HEK293 (cell line): ENCODE results near the gene IL24.
A peak's percentile ranks its signal among the peaks of the same experiment; 100 is the strongest.

Experiments
- BCL11A ChIP-seq: fragments of 450-650 bp; formaldehyde crosslinking; IDR thresholded peaks from 2 replicates; pipeline ENCODE4 v1.5.1; 2016; ENCODE audit warnings: low read depth, missing biosample characterization, missing genetic modification characterization
- EGR2 ChIP-seq: fragments of 450-650 bp; formaldehyde crosslinking; IDR thresholded peaks from 2 replicates; pipeline ENCODE4 v1.5.1; 2016; ENCODE audit warnings: low read depth, missing biosample characterization, missing genetic modification characterization
- HOXC10 ChIP-seq: sonication (generic); formaldehyde crosslinking; IDR thresholded peaks from 2 replicates; pipeline ENCODE4 v1.8.1; 2023; ENCODE audit warnings: mild to moderate bottlenecking, missing genetic modification reagents
- KLF1 ChIP-seq: fragments of 450-650 bp; formaldehyde crosslinking; IDR thresholded peaks from 2 replicates; pipeline ENCODE4 v1.5.1; 2016; ENCODE audit warnings: missing biosample characterization, missing genetic modification characterization
- SP7 ChIP-seq: fragments of 450-650 bp; formaldehyde crosslinking; IDR thresholded peaks from 2 replicates; pipeline ENCODE4 v1.5.1; 2016; ENCODE audit warnings: missing biosample characterization, missing genetic modification characterization
- WT1 ChIP-seq: fragments of 450-650 bp; formaldehyde crosslinking; IDR thresholded peaks from 2 replicates; pipeline ENCODE4 v1.5.1; 2016; ENCODE audit warnings: missing biosample characterization, missing genetic modification characterization
- ZNF112 ChIP-seq: fragments of 450-650 bp; formaldehyde crosslinking; IDR thresholded peaks from 2 replicates; pipeline ENCODE4 v1.5.0; 2017; ENCODE audit warnings: missing biosample characterization, missing genetic modification characterization
- ZNF202 ChIP-seq: fragments of 450-650 bp; formaldehyde crosslinking; IDR thresholded peaks from 2 replicates; pipeline ENCODE4 v1.5.1; 2016; ENCODE audit warnings: missing biosample characterization, missing genetic modification characterization, borderline replicate concordance
- ZNF239 ChIP-seq: fragments of 450-650 bp; formaldehyde crosslinking; IDR thresholded peaks from 2 replicates; pipeline ENCODE4 v1.5.1; 2016; ENCODE audit warnings: missing biosample characterization, missing genetic modification characterization
- ZNF302 ChIP-seq: fragments of 450-650 bp; formaldehyde crosslinking; IDR thresholded peaks from 2 replicates; pipeline ENCODE4 v1.5.1; 2016; ENCODE audit warnings: missing biosample characterization, missing genetic modification characterization, low read depth
- ZNF394 ChIP-seq: fragments of 450-650 bp; formaldehyde crosslinking; IDR thresholded peaks from 2 replicates; pipeline ENCODE4 v1.5.1; 2016; ENCODE audit warnings: missing biosample characterization, missing genetic modification characterization, mild to moderate bottlenecking, moderate library complexity, borderline replicate concordance
- ZNF549 ChIP-seq: fragments of 450-650 bp; IDR thresholded peaks from 2 replicates; pipeline ENCODE4 v1.5.1; 2018; ENCODE audit warnings: missing biosample characterization, missing genetic modification characterization, mild to moderate bottlenecking, inconsistent platforms, moderate library complexity
- ZNF624 ChIP-seq: fragments of 450-650 bp; formaldehyde crosslinking; IDR thresholded peaks from 2 replicates; pipeline ENCODE4 v1.5.1; 2017; ENCODE audit warnings: missing biosample characterization, missing genetic modification characterization
- ZNF654 ChIP-seq: fragments of 450-650 bp; formaldehyde crosslinking; IDR thresholded peaks from 2 replicates; pipeline ENCODE4 v1.5.1; 2016; ENCODE audit warnings: low read depth, missing biosample characterization, missing genetic modification characterization
- ZSCAN16 ChIP-seq: fragments of 450-650 bp; formaldehyde crosslinking; IDR thresholded peaks from 2 replicates; pipeline ENCODE4 v1.5.1; 2016; ENCODE audit warnings: missing biosample characterization, missing genetic modification characterization
- TF ChIP-seq, protein P1 (sequence below): fragments of 450-650 bp; formaldehyde crosslinking; IDR thresholded peaks from 2 replicates; pipeline ENCODE4 v1.5.1; 2016; ENCODE audit warnings: missing biosample characterization, missing genetic modification characterization
- TF ChIP-seq, protein P2 (sequence below): fragments of 450-650 bp; formaldehyde crosslinking; optimal IDR thresholded peaks from 2 replicates; pipeline ENCODE3; 2016; ENCODE audit warnings: missing biosample characterization, mild to moderate bottlenecking, missing genetic modification characterization
- TF ChIP-seq, protein P3 (sequence below): fragments of 450-650 bp; formaldehyde crosslinking; IDR thresholded peaks from 2 replicates; pipeline ENCODE4 v1.5.1; 2017; ENCODE audit warnings: missing biosample characterization, missing genetic modification characterization
- TF ChIP-seq, protein P4 (sequence below): fragments of 450-650 bp; formaldehyde crosslinking; IDR thresholded peaks from 2 replicates; pipeline ENCODE4 v1.5.1; 2017; ENCODE audit warnings: missing biosample characterization, missing genetic modification characterization
- TF ChIP-seq, protein P5 (sequence below): fragments of 450-650 bp; formaldehyde crosslinking; IDR thresholded peaks from 2 replicates; pipeline ENCODE4 v1.5.1; 2016; ENCODE audit warnings: missing biosample characterization, missing genetic modification characterization, borderline replicate concordance
- TF ChIP-seq, protein P6 (sequence below): fragments of 450-650 bp; formaldehyde crosslinking; IDR thresholded peaks from 2 replicates; pipeline ENCODE4 v1.5.1; 2017; ENCODE audit warnings: missing biosample characterization, mild to moderate bottlenecking, missing genetic modification characterization, moderate library complexity
- TF ChIP-seq, protein P7 (sequence below): fragments of 450-650 bp; formaldehyde crosslinking; IDR thresholded peaks from 2 replicates; pipeline ENCODE4 v1.5.1; 2016; ENCODE audit warnings: missing biosample characterization, missing genetic modification characterization

Gene IL24

DNA sequence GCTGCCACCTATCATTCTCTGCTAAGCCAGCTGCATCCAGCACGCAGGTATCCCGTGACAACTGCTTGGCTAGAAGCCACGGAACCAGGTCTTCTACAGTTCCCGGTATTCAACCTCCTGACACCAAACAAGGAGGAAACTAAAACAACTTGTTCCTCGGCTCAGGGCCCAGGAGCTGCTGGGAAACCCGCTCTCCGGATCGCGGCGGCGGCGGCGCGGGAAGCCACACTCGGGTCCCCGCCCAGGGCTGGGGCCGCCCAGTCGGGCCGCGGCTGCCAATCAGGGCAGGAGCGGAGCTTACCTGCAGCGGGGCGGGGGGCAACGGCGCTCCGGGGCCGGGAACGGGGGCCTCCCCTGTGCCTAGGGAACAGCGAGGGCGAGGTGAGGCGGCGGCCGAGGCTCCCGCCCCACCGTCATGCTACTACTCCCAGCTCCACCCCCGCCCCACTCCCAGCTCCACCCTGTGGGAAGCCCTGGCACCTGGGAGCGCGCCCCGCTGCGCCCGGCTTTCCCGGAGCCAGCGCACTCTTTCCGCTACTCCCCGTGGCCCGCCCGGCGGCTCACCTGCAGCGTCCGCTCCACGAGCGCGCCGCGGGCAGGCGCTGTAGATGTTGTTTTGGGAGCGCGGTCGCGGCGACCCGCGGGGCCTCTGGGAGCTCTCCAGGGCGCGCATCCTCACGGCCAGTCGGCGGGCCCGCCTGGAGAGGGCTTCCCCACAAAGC, 12.1 kb downstream of the IL24 start (continued):
- TF ChIP-seq, protein P1, sequence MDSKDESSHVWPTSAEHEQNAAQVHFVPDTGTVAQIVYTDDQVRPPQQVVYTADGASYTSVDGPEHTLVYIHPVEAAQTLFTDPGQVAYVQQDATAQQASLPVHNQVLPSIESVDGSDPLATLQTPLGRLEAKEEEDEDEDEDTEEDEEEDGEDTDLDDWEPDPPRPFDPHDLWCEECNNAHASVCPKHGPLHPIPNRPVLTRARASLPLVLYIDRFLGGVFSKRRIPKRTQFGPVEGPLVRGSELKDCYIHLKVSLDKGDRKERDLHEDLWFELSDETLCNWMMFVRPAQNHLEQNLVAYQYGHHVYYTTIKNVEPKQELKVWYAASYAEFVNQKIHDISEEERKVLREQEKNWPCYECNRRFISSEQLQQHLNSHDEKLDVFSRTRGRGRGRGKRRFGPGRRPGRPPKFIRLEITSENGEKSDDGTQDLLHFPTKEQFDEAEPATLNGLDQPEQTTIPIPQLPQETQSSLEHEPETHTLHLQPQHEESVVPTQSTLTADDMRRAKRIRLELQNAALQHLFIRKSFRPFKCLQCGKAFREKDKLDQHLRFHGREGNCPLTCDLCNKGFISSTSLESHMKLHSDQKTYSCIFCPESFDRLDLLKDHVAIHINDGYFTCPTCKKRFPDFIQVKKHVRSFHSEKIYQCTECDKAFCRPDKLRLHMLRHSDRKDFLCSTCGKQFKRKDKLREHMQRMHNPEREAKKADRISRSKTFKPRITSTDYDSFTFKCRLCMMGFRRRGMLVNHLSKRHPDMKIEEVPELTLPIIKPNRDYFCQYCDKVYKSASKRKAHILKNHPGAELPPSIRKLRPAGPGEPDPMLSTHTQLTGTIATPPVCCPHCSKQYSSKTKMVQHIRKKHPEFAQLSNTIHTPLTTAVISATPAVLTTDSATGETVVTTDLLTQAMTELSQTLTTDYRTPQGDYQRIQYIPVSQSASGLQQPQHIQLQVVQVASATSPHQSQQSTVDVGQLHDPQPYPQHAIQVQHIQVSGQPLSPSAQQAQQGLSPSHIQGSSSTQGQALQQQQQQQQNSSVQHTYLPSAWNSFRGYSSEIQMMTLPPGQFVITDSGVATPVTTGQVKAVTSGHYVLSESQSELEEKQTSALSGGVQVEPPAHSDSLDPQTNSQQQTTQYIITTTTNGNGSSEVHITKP: no peak
- TF ChIP-seq, protein P2, sequence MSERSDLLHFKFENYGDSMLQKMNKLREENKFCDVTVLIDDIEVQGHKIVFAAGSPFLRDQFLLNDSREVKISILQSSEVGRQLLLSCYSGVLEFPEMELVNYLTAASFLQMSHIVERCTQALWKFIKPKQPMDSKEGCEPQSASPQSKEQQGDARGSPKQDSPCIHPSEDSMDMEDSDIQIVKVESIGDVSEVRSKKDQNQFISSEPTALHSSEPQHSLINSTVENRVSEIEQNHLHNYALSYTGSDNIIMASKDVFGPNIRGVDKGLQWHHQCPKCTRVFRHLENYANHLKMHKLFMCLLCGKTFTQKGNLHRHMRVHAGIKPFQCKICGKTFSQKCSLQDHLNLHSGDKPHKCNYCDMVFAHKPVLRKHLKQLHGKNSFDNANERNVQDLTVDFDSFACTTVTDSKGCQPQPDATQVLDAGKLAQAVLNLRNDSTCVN (tag by site-specific recombination): peak; percentile 97
- TF ChIP-seq EGR2 (tag by site-specific recombination): peak; percentile 47
- no peak for TF ChIP-seq ZNF624 (tag by site-specific recombination)
- TF ChIP-seq ZNF394 (tag by site-specific recombination): peak; percentile 93
- TF ChIP-seq, protein P3, sequence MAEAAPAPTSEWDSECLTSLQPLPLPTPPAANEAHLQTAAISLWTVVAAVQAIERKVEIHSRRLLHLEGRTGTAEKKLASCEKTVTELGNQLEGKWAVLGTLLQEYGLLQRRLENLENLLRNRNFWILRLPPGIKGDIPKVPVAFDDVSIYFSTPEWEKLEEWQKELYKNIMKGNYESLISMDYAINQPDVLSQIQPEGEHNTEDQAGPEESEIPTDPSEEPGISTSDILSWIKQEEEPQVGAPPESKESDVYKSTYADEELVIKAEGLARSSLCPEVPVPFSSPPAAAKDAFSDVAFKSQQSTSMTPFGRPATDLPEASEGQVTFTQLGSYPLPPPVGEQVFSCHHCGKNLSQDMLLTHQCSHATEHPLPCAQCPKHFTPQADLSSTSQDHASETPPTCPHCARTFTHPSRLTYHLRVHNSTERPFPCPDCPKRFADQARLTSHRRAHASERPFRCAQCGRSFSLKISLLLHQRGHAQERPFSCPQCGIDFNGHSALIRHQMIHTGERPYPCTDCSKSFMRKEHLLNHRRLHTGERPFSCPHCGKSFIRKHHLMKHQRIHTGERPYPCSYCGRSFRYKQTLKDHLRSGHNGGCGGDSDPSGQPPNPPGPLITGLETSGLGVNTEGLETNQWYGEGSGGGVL (tag by site-specific recombination): peak; percentile 73
- no peak for TF ChIP-seq ZNF202 (tag by site-specific recombination)
- no peak for TF ChIP-seq ZNF239 (tag by site-specific recombination)
- no peak for TF ChIP-seq ZNF654 (tag by site-specific recombination)
- peak; percentile 97 for TF ChIP-seq KLF1 (tag by site-specific recombination)
- TF ChIP-seq ZSCAN16 (tag by site-specific recombination): no peak
- no peak for TF ChIP-seq ZNF112
- no peak for TF ChIP-seq ZNF549 (tag by site-specific recombination)
- TF ChIP-seq, protein P4, sequence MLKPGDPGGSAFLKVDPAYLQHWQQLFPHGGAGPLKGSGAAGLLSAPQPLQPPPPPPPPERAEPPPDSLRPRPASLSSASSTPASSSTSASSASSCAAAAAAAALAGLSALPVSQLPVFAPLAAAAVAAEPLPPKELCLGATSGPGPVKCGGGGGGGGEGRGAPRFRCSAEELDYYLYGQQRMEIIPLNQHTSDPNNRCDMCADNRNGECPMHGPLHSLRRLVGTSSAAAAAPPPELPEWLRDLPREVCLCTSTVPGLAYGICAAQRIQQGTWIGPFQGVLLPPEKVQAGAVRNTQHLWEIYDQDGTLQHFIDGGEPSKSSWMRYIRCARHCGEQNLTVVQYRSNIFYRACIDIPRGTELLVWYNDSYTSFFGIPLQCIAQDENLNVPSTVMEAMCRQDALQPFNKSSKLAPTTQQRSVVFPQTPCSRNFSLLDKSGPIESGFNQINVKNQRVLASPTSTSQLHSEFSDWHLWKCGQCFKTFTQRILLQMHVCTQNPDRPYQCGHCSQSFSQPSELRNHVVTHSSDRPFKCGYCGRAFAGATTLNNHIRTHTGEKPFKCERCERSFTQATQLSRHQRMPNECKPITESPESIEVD (tag by site-specific recombination): no peak
- no peak for TF ChIP-seq ZNF302
- peak; percentile 36; the same call in 1 of the 2 replicates for TF ChIP-seq SP7 (tag by site-specific recombination)
- TF ChIP-seq HOXC10 (CRISPR knock-in tag): no peak
- TF ChIP-seq, protein P5, sequence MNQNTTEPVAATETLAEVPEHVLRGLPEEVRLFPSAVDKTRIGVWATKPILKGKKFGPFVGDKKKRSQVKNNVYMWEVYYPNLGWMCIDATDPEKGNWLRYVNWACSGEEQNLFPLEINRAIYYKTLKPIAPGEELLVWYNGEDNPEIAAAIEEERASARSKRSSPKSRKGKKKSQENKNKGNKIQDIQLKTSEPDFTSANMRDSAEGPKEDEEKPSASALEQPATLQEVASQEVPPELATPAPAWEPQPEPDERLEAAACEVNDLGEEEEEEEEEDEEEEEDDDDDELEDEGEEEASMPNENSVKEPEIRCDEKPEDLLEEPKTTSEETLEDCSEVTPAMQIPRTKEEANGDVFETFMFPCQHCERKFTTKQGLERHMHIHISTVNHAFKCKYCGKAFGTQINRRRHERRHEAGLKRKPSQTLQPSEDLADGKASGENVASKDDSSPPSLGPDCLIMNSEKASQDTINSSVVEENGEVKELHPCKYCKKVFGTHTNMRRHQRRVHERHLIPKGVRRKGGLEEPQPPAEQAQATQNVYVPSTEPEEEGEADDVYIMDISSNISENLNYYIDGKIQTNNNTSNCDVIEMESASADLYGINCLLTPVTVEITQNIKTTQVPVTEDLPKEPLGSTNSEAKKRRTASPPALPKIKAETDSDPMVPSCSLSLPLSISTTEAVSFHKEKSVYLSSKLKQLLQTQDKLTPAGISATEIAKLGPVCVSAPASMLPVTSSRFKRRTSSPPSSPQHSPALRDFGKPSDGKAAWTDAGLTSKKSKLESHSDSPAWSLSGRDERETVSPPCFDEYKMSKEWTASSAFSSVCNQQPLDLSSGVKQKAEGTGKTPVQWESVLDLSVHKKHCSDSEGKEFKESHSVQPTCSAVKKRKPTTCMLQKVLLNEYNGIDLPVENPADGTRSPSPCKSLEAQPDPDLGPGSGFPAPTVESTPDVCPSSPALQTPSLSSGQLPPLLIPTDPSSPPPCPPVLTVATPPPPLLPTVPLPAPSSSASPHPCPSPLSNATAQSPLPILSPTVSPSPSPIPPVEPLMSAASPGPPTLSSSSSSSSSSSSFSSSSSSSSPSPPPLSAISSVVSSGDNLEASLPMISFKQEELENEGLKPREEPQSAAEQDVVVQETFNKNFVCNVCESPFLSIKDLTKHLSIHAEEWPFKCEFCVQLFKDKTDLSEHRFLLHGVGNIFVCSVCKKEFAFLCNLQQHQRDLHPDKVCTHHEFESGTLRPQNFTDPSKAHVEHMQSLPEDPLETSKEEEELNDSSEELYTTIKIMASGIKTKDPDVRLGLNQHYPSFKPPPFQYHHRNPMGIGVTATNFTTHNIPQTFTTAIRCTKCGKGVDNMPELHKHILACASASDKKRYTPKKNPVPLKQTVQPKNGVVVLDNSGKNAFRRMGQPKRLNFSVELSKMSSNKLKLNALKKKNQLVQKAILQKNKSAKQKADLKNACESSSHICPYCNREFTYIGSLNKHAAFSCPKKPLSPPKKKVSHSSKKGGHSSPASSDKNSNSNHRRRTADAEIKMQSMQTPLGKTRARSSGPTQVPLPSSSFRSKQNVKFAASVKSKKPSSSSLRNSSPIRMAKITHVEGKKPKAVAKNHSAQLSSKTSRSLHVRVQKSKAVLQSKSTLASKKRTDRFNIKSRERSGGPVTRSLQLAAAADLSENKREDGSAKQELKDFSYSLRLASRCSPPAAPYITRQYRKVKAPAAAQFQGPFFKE (tag by site-specific recombination): no peak
- TF ChIP-seq, protein P6, sequence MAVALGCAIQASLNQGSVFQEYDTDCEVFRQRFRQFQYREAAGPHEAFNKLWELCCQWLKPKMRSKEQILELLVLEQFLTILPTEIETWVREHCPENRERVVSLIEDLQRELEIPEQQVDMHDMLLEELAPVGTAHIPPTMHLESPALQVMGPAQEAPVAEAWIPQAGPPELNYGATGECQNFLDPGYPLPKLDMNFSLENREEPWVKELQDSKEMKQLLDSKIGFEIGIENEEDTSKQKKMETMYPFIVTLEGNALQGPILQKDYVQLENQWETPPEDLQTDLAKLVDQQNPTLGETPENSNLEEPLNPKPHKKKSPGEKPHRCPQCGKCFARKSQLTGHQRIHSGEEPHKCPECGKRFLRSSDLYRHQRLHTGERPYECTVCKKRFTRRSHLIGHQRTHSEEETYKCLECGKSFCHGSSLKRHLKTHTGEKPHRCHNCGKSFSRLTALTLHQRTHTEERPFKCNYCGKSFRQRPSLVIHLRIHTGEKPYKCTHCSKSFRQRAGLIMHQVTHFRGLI (tag by site-specific recombination): no peak; the same call in 1 of the 2 replicates
- no peak for TF ChIP-seq BCL11A (tag by site-specific recombination)
- TF ChIP-seq WT1: peak; percentile 76
- TF ChIP-seq, protein P7, sequence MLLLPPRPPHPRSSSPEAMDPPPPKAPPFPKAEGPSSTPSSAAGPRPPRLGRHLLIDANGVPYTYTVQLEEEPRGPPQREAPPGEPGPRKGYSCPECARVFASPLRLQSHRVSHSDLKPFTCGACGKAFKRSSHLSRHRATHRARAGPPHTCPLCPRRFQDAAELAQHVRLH: no peak
